Activated T-helper 1 cell treated with anti-CD3 and anti-CD28 coated beads, Interleukin-2, amount 50 U/mL, for 16 hours (primary cell): Measurements from ENCODE around the gene TTC28.

Source experiments
- DNase-seq, 2 donors: peaks; one replicate each; pipeline ENCODE4 v3.0.0-alpha.2; 2020; ENCODE audit warnings: low read depth in 1 of 2, low spot score in 1 of 2

Gene TTC28

GRCh38 chr22:28411125-28411524 is 268.5 kb downstream of the TTC28 start:
- DNase-seq, result no peak

- DNase-seq, result no peak
Measured at GRCh38 chr22:28410050-28410816, 269.4 kb downstream of the TTC28 start.

- no peak for DNase-seq
Measured at GRCh38 chr22:28408709-28409108, 270.9 kb downstream of the TTC28 start.

- DNase-seq, result no peak
Measured at GRCh38 chr22:28407645-28408044, 272.0 kb downstream of the TTC28 start.

- no peak for DNase-seq
Measured at GRCh38 chr22:28406246-28406645, 273.4 kb downstream of the TTC28 start.

GRCh38 chr22:28405588-28405987 is 274.1 kb downstream of the TTC28 start:
- DNase-seq, result no peak

DNA sequence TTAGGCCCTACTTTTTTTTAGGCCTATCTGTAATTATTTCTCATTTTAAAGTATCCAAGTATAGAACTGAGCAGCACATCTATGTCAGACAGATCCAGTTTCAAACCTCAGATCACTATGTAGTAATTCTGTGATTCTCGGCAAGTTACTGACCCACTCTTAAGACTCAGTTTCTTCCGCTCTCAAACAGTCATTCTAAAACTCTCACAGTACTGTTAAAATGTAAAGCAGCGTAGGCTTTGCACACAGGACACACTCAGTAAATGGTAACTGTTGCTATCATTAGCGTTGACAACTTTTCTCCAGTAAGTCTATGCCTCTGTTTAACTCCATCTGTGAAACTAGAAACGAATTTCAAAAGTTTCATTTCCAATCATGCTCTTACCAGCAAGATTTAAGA is 277.1 kb downstream of the TTC28 start:
- no peak for DNase-seq

- no peak for DNase-seq
Measured at GRCh38 chr22:28402060-28402459, 277.6 kb downstream of the TTC28 start.

GRCh38 chr22:28398981-28399380 is 280.7 kb downstream of the TTC28 start:
- no peak for DNase-seq

GRCh38 chr22:28398355-28398754 is 281.3 kb downstream of the TTC28 start:
- no peak for DNase-seq

- no peak for DNase-seq
Measured at GRCh38 chr22:28397306-28397705, 282.3 kb downstream of the TTC28 start.

DNA sequence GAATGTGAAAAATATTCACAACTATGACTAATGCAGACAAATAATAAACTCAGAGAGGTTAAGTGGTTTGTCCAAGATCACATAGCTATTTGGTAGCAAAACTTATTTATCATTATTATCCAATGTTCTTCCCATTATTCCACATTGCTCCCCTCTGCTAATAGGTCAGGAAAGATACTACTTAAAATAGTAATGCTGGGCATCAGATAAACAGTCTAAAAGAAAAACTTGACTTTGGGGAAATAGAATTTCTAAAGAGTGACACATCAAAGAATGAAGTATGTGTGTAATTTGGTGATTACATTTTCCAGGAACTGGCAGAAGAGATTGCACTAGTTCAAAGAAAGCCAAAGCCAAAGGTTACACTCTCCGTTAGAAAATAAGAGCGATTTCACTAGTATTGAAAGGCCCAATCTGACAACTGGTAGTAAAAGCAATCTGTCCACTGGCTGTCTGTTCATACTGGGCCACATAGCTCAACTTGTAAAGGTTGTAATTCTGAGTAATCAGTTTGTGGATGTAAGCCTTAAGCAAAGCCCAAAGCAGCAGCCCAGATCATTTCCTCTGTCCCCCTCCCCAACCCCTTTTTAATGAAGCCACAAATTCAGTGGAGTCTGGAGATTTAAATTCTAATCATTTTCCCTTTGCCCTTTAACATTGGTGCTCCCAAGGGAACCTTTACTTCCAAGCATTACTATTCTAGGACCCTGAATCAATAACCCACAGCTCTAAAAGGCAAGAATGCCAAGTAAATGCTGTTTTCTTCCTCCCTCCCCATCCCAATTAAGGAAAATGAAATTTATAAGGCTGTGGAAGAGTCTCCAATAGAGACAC is 283.5 kb downstream of the TTC28 start:
- no peak for DNase-seq

DNA sequence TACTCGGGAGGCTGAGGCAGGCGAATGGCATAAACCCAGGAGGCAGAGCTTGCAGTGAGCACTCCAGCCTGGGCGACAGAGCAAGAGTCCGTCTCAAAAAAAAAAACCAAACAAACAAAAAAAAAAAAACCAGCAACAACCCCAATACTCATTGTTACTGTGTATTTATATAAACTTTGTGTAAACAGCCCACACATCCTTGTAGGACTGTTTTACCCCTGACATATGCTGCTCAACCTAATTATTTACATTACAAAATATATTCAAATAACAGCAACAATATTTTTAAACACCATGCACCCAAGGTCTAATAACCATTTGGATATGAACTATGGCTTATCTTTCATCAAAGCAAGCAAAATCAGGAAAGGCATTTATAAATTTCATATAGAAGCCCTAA is 284.1 kb downstream of the TTC28 start:
- DNase-seq, result no peak

DNA sequence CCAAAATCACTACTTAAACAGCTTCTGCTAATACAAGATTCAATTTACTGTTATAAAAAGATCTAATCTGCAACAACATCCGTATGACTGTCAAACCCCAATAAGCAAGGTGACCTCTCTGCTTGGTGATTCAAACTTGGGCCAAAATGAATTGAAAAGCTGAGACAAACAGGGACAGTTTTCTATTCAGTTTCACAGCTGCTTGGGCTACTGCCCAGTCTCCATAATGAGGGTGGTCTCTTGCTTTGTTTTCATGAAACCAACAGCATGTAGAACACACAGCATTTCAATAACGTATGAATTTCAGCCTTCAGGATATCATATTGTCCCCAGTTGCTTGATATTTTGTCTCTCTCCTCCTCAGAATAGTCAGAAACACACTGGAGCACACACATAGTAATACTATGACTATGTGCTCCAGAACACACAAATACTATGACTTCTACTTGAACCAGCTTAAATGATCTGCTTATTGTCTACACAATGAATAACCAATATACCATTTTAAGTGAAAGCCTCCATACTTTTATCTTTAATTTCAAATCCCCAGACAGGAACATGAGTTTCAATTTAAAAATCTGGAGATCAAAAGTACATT is 285.0 kb downstream of the TTC28 start:
- no peak for DNase-seq

DNA sequence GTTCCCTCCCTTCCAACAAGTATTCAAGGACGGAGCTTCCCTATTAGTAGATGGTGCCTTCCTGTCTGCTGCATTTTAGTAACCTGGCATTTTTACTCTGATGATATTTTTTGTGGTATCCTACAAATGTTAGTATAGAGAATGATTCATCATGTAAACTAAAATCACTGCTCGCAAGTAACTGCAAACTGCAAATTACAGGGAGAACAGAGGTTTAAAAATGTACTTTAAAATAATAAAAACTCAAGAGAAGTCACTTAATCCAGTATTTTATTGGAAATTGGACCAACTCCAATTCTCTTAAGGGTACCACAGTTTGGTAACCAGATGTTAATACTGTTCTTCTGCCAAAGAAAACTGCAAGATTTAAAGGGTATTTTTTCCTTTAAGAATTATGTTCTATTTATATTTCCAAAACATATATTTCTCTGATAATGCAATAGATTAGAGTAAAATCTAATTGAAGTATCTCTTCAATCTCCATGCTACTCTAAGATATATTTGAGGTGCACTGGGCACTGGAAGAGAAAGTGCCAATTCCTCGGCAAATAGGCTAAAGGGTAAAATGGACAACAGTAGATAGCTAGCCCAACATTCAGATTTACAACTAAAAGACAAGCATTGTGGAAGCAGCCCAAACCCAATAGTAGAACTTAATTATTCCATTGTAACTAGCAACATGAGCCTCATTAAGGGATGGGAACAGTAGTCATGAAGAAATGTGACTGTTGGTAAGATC is 298.0 kb downstream of the TTC28 start:
- DNase-seq, result no peak

DNA sequence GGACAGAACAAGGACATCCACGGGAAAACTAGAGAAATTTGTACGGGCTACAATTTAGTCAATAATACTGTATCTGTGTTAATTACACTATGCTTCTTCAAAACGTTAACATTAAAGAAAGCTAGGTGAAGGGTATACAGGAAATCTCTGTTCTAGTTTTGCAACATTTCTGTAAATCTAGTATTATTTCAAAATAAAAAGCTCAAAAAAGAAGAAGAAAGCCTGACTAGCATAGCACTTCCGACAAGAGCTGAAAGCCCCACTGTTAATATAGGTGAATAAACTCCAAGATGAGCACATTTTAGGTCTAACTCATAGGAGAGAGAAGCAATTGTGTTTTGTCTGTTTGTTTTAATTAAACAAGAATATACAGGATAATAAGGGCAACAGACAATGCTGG is 299.7 kb downstream of the TTC28 start:
- DNase-seq, result no peak

DNA sequence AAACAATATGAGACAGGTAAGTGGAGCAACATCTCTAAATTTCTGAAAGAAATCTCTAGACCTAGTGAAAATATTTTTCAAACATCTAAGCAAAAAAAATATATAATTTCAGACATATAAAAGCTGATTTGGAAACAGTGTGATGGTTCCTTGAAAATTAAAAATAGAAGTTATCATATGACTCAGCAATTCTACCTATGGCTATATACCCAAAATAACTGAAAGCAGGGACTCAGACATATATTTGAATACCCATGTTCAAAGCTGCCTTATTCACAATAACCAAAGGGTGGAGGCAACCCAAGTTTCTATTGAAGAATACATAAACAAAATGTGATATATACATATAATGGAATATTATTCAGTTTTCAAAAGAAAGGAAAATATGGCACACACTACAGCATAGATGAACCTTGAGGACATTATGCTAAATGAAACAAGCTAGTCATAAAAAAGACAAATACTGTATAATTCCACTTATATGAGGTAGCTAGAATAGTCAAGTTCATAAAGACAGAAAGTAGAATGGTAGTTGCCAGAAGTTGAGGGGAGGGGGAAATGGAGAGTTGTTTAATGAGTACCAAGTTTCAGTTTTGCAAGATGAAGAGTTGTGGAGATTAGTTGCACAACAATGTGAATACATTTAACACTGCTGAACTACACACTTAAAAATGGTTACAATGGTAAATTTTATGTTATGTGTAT is 300.4 kb downstream of the TTC28 start:
- no peak for DNase-seq

- no peak for DNase-seq
Measured at GRCh38 chr22:28375761-28376534, 303.7 kb downstream of the TTC28 start.

DNA sequence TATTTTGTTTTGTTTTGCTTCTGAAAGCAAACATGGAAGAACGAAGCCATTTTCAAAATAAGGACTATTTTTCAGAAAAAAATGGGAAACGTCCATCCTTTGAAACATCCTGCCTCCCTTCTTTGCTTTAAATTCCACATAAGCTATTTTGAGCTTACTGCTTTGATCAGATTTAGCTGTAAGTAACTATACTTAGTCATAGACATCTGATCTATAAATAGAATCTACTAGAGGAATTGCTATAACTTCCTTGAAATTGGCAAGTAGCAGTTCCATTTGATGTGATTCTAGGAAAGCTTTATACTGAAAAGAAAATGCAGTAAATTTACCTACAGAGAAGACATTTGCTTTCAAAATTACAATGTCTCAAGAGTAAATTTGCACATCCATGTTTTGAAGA is 305.8 kb downstream of the TTC28 start:
- DNase-seq, result no peak

- DNase-seq, result no peak
Measured at GRCh38 chr22:28369854-28370253, 309.8 kb downstream of the TTC28 start.
